K562 (cell line): ENCODE measurements around the gene LRP2BP. TPM values are rescaled to one million over a fixed set of nuclear protein-coding genes. Genes with fewer than 3 reads are reported as not detected.

Experiments
- ARNT ChIP-seq, 2 experiments: fragments of 450-650 bp; IDR thresholded peaks; 2 replicates each; pipeline ENCODE4 v1.6.1; 2016; ENCODE audit warnings: mild to moderate bottlenecking in 1 of 2
- BDP1 ChIP-seq: IDR thresholded peaks from 3 replicates; pipeline ENCODE4 v1.6.1; 2011; ENCODE audit not compliant: insufficient read length, insufficient read depth
- CEBPB ChIP-seq: fragments of 450-650 bp; IDR thresholded peaks from 2 replicates; pipeline ENCODE4 v1.6.1; 2016; ENCODE audit warnings: missing genetic modification characterization, missing compliant biosample characterization
- CREB1 ChIP-seq, 2 experiments: sonication (generic) in 1 of 2; formaldehyde crosslinking in 1 of 2; IDR thresholded peaks; 2 replicates each; pipeline versions ENCODE4 v1.6.1 to v1.8.0; 2012 to 2022; ENCODE audit warnings: inconsistent platforms in 1 of 2, mild to moderate bottlenecking in 1 of 2, missing genetic modification reagents in 1 of 2, moderate library complexity in 1 of 2
- E4F1 ChIP-seq: fragments of 250-450 bp; sonication (Bioruptor Pico); IDR thresholded peaks from 2 replicates; pipeline ENCODE4 v1.5.0; 2021; ENCODE audit warnings: mild to moderate bottlenecking, borderline replicate concordance
- FOXM1 ChIP-seq, 2 experiments: fragments of 450-650 bp in 1 of 2; sonication (generic) in 1 of 2; formaldehyde crosslinking in 1 of 2; IDR thresholded peaks; 2 replicates each; pipeline versions ENCODE4 v1.6.1 to v1.9.0; 2017 to 2022; ENCODE audit warnings: low read depth in 2 of 2, mild to moderate bottlenecking in 2 of 2, missing genetic modification reagents in 1 of 2, moderate library complexity in 1 of 2
- HINFP ChIP-seq: fragments of 450-650 bp; conservative IDR thresholded peaks from 2 replicates; pipeline ENCODE4 v1.6.1; 2016; ENCODE audit warnings: missing genetic modification characterization, low read depth, mild to moderate bottlenecking, control low read depth, missing compliant biosample characterization
- JUNB ChIP-seq: fragments of 450-650 bp; formaldehyde crosslinking; conservative IDR thresholded peaks from 2 replicates; pipeline ENCODE4 v1.4.0; 2020; ENCODE audit warnings: mild to moderate bottlenecking
- MXD1 ChIP-seq: fragments of 250-450 bp; sonication (Bioruptor Pico); IDR thresholded peaks from 2 replicates; pipeline ENCODE4 v1.8.0; 2021; ENCODE audit warnings: borderline replicate concordance, mild to moderate bottlenecking, moderate library complexity; ENCODE audit not compliant: poor library complexity, severe bottlenecking
- MYBL2 ChIP-seq, 2 experiments: fragments of 450-650 bp in 1 of 2; sonication (generic) in 1 of 2; formaldehyde crosslinking in 1 of 2; IDR thresholded peaks; 2 replicates each; pipeline versions ENCODE4 v1.6.1 to v1.8.1; 2017 to 2022; ENCODE audit warnings: borderline replicate concordance in 1 of 2, inconsistent platforms in 1 of 2, low read depth in 1 of 2, mild to moderate bottlenecking in 1 of 2, missing genetic modification reagents in 1 of 2, moderate library complexity in 1 of 2
- PTRF ChIP-seq: fragments of 450-650 bp; IDR thresholded peaks from 2 replicates; pipeline ENCODE4 v1.6.1; 2016; ENCODE audit warnings: mild to moderate bottlenecking, missing genetic modification characterization, missing compliant biosample characterization
- PYGO2 ChIP-seq: fragments of 450-650 bp; IDR thresholded peaks from 2 replicates; pipeline ENCODE4 v1.6.1; 2016; ENCODE audit warnings: mild to moderate bottlenecking, missing genetic modification characterization, moderate library complexity, missing compliant biosample characterization
- SMARCA4 ChIP-seq: fragments of 450-650 bp; IDR thresholded peaks from 2 replicates; pipeline ENCODE4 v1.6.1; 2016
- STAT5B ChIP-seq: fragments of 250-450 bp; sonication (Bioruptor Pico); IDR thresholded peaks from 2 replicates; pipeline ENCODE4 v1.8.0; 2021; ENCODE audit warnings: mild to moderate bottlenecking, inconsistent platforms
- TAF15 ChIP-seq: fragments of 200-400 bp; formaldehyde crosslinking; IDR thresholded peaks from 2 replicates; pipeline ENCODE4 v1.6.1; 2017; ENCODE audit warnings: mild to moderate bottlenecking, low read depth, low read length, moderate library complexity
- TFE3 ChIP-seq: fragments of 450-650 bp; formaldehyde crosslinking; IDR thresholded peaks from 2 replicates; pipeline ENCODE4 v1.4.0; 2020; ENCODE audit warnings: mild to moderate bottlenecking, mixed read lengths
- ZFPM2 ChIP-seq: fragments of 250-450 bp; sonication (Bioruptor Pico); IDR thresholded peaks from 2 replicates; pipeline ENCODE4 v1.5.1; 2022; ENCODE audit warnings: mild to moderate bottlenecking
- ZNF146 ChIP-seq: IDR thresholded peaks from one replicate; pipeline ENCODE4 v1.6.1; 2018; ENCODE audit warnings: missing compliant biosample characterization; ENCODE audit not compliant: unreplicated experiment
- ZNF347 ChIP-seq: fragments of 450-650 bp; formaldehyde crosslinking; IDR thresholded peaks from 2 replicates; pipeline ENCODE4 v1.4.0; 2020; ENCODE audit warnings: low read depth, mild to moderate bottlenecking, moderate library complexity
- ZNF830 ChIP-seq: fragments of 250-450 bp; sonication (Bioruptor Pico); IDR thresholded peaks from 2 replicates; pipeline ENCODE4 v1.5.0; 2021; ENCODE audit warnings: mild to moderate bottlenecking
- polyA plus RNA-seq, 8 experiments: library from polyadenylated mRNA; depleted of rRNA in 4 of 8; stranded (reverse) in 5 of 8; unstranded in 3 of 8; fragments of >200 nt; fragmentation: Nextera tagmentation in 2 of 8; fragmentation: Illumina TruSeq in 1 of 8; extraction: Ambion mirVana in 2 of 8; extraction: Trizol in 1 of 8; gene quantifications; 2 replicates each; pipeline versions ENCODE4 v1.2.1 to v1.2.3, GENCODE V29; 2011 to 2014; ENCODE audit warnings: inconsistent platforms in 1 of 8, missing spikeins in 1 of 8
- total RNA-seq, 7 experiments: library from RNA; depleted of rRNA in 6 of 7; stranded (reverse); fragments of >200 nt in 6 of 7; fragmentation: Illumina TruSeq in 2 of 7; extraction: Trizol in 2 of 7; gene quantifications; 2 replicates each; pipeline versions ENCODE4 v1.2.1 to v1.2.3, GENCODE V29; 2011 to 2021; ENCODE audit warnings: low replicate concordance in 1 of 7

LRP2BP gene
- total and polyA plus RNA-seq, 9 of the 15 experiments (the other 6 are each of a cell fraction or from before 2014, with no cell fraction given), result 0.42 to 2.1 (median 0.62) TPM

DNA sequence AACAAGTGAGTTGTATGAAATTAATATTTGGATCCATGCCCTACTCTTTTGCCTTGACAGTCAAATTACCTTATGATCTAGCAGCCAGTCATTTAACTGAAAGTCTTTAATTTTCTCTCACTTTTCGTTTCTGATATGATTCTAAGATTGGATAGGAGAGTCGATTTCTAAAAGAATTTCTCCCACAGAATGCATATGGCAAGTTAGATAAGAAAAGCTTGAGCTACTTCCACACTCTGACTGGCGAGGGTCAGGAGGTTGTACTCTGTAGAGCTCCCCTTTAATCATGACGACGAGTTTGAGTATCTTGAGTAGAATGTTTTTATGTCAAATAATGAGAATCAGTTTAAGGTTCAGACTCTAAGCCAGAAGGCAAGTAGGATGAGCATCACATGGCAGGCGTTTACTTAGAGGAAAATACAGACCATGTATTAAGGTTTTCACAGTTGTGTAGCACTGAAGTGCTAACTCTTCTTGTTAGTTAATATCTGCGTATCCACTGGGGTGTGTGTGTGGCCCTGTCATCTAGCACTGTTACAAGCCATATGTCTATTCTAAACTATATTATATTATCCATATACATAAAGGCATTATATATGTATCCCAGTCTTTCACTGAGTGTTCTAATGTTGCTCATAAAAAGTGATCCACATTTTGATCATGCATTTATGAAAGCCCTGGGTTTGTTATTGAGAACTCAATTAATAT, 37.8 kb downstream of the LRP2BP start (continued):
- no peak for TF ChIP-seq E4F1
- TF ChIP-seq PYGO2 (tag), result no peak
- no peak for TF ChIP-seq FOXM1 (IDR thresholded peaks at IDR 0.05; ENCODE audit: low read depth)
- no peak for TF ChIP-seq FOXM1 (CRISPR knock-in tag; IDR thresholded peaks at IDR 0.05; ENCODE audit: low read depth)
- TF ChIP-seq JUNB (CRISPR knock-in tag), result no peak
- TF ChIP-seq MYBL2 (IDR thresholded peaks at IDR 0.05; ENCODE audit: low read depth), result no peak
- TF ChIP-seq MYBL2 (CRISPR knock-in tag; IDR thresholded peaks at IDR 0.05; ENCODE audit: borderline replicate concordance), result no peak
- no peak for TF ChIP-seq PTRF (tag)
- peak; percentile 83; the same call in 1 of the 2 replicates for TF ChIP-seq SMARCA4
- no peak for TF ChIP-seq BDP1
- no peak for TF ChIP-seq TFE3
- TF ChIP-seq ZNF146 (CRISPR knock-in tag), result no peak
- no peak for TF ChIP-seq ARNT (IDR thresholded peaks at IDR 0.05)
- no peak for TF ChIP-seq ZNF830 (CRISPR knock-in tag)
- TF ChIP-seq STAT5B, result no peak
- no peak for TF ChIP-seq HINFP (tag)
- TF ChIP-seq CEBPB (tag), result no peak
- no peak for TF ChIP-seq TAF15
- TF ChIP-seq ZNF347, result no peak
- no peak for TF ChIP-seq ZFPM2 (CRISPR knock-in tag)
- TF ChIP-seq MXD1 (CRISPR knock-in tag), result no peak
- no peak for TF ChIP-seq CREB1 (IDR thresholded peaks at IDR 0.05)
- TF ChIP-seq CREB1 (CRISPR knock-in tag; IDR thresholded peaks at IDR 0.05), result no peak
